Measurements from ENCODE around the gene CFAP251. TPM values are rescaled to one million over a fixed set of nuclear protein-coding genes. Genes with fewer than 3 reads are reported as not detected.
"Not testable (repeated sequence)": the region's sequence is repeated elsewhere in the genome, so short reads cannot be mapped to it uniquely, and the experiment has no call there.

Gene CFAP251
- total RNA-seq: 0.21 TPM

- Histone ChIP-seq H3K9me3 (ENCODE audit: low read depth, low read length) (no peaks in the 10 kb centered on the region), H3K4me1 (ENCODE audit: insufficient read depth, low read length) (peaks cover 13% of the 10 kb centered on the region), H3K4me3 (ENCODE audit: low read length) (peak within 1 kb of the TSS; percentile 14), H3K27me3 (ENCODE audit: insufficient read depth, low read length) (no peaks in the 10 kb centered on the region)
These were observed at the start of gene CFAP251 for GRCh38 chr12:121917950-121918678. TSS of gene CFAP251 (plus strand) at chr12:121918592. CDS start at chr12:121921306, 2,714 bp downstream.

GRCh38 chr12:121869229-121869628, 49.2 kb upstream of the CFAP251 start:
- not testable (repeated sequence) for H3K4me3 ChIP-seq (ENCODE audit: low read length); H3K9me3 ChIP-seq (ENCODE audit: low read depth, low read length); H3K4me1 ChIP-seq (ENCODE audit: insufficient read depth, low read length); H3K27me3 ChIP-seq (ENCODE audit: insufficient read depth, low read length)

- Histone ChIP-seq H3K4me1 (ENCODE audit: insufficient read depth, low read length) (peaks cover 21% of the 10 kb centered on the region), H3K27me3 (ENCODE audit: insufficient read depth, low read length) (no peaks in the 10 kb centered on the region), H3K9me3 (ENCODE audit: low read depth, low read length) (no peaks in the 10 kb centered on the region), H3K4me3 (ENCODE audit: low read length) (no peak overlapping the region)
These were observed 46.9 kb upstream of the CFAP251 start for GRCh38 chr12:121871467-121871866.

GRCh38 chr12:121872546-121873215, 45.7 kb upstream of the CFAP251 start:
- no peaks in the 10 kb centered on the region for H3K9me3 ChIP-seq (ENCODE audit: low read depth, low read length)

GRCh38 chr12:121873216-121873569, 45.2 kb upstream of the CFAP251 start:
- H3K4me1 ChIP-seq (ENCODE audit: insufficient read depth, low read length): peaks cover 34% of the 10 kb centered on the region
- no peaks in the 10 kb centered on the region for H3K27me3 ChIP-seq (ENCODE audit: insufficient read depth, low read length)
- H3K9me3 ChIP-seq (ENCODE audit: low read depth, low read length): no peaks in the 10 kb centered on the region
- no peak overlapping the region for H3K4me3 ChIP-seq (ENCODE audit: low read length)

More at GRCh38 chr12:121872546-121873215, 45.7 kb upstream of the CFAP251 start:
- H3K4me3 ChIP-seq (ENCODE audit: low read length): no peak overlapping the region
- H3K4me1 ChIP-seq (ENCODE audit: insufficient read depth, low read length): peaks cover 31% of the 10 kb centered on the region
- no peaks in the 10 kb centered on the region for H3K27me3 ChIP-seq (ENCODE audit: insufficient read depth, low read length)

- Histone ChIP-seq H3K9me3 (ENCODE audit: low read depth, low read length) (no peaks in the 10 kb centered on the region), H3K4me1 (ENCODE audit: insufficient read depth, low read length) (peaks cover 34% of the 10 kb centered on the region), H3K27me3 (ENCODE audit: insufficient read depth, low read length) (no peaks in the 10 kb centered on the region)
These were observed 44.3 kb upstream of the CFAP251 start for GRCh38 chr12:121874071-121874470.

GRCh38 chr12:121875582-121875981, 42.8 kb upstream of the CFAP251 start:
- no peaks in the 10 kb centered on the region for H3K9me3 ChIP-seq (ENCODE audit: low read depth, low read length)
- H3K4me1 ChIP-seq (ENCODE audit: insufficient read depth, low read length): peaks cover 34% of the 10 kb centered on the region
- H3K4me3 ChIP-seq (ENCODE audit: low read length): no peak overlapping the region
- no peaks in the 10 kb centered on the region for H3K27me3 ChIP-seq (ENCODE audit: insufficient read depth, low read length)

More at GRCh38 chr12:121874071-121874470, 44.3 kb upstream of the CFAP251 start:
- no peak overlapping the region for H3K4me3 ChIP-seq (ENCODE audit: low read length)

GRCh38 chr12:121876080-121876447, 42.3 kb upstream of the CFAP251 start:
- not testable (repeated sequence) for H3K9me3 ChIP-seq (ENCODE audit: low read depth, low read length); H3K4me3 ChIP-seq (ENCODE audit: low read length); H3K27me3 ChIP-seq (ENCODE audit: insufficient read depth, low read length)
- H3K4me1 ChIP-seq (ENCODE audit: insufficient read depth, low read length): peaks cover 34% of the 10 kb centered on the region

- Histone ChIP-seq H3K4me1 (ENCODE audit: insufficient read depth, low read length) (peaks cover 3% of the 10 kb centered on the region), H3K9me3 (ENCODE audit: low read depth, low read length) (no peaks in the 10 kb centered on the region), H3K27me3 (ENCODE audit: insufficient read depth, low read length) (no peaks in the 10 kb centered on the region), H3K4me3 (ENCODE audit: low read length) (no peak overlapping the region)
These were observed 35.1 kb upstream of the CFAP251 start for GRCh38 chr12:121883315-121883660.

GRCh38 chr12:121885129-121885528, 33.3 kb upstream of the CFAP251 start:
- H3K9me3 ChIP-seq (ENCODE audit: low read depth, low read length); H3K4me3 ChIP-seq (ENCODE audit: low read length); H3K27me3 ChIP-seq (ENCODE audit: insufficient read depth, low read length): not testable (repeated sequence)
- H3K4me1 ChIP-seq (ENCODE audit: insufficient read depth, low read length): peaks cover 15% of the 10 kb centered on the region

GRCh38 chr12:121888083-121888477, 30.3 kb upstream of the CFAP251 start:
- no peaks in the 10 kb centered on the region for H3K27me3 ChIP-seq (ENCODE audit: insufficient read depth, low read length)
- peaks cover 20% of the 10 kb centered on the region for H3K4me1 ChIP-seq (ENCODE audit: insufficient read depth, low read length)
- no peaks in the 10 kb centered on the region for H3K9me3 ChIP-seq (ENCODE audit: low read depth, low read length)
- H3K4me3 ChIP-seq (ENCODE audit: low read length): peak overlapping the region; percentile 87

- peak within 1 kb of the TSS; percentile 87 for H3K4me3 ChIP-seq (ENCODE audit: low read length)
- peaks cover 25% of the 10 kb centered on the region for H3K4me1 ChIP-seq (ENCODE audit: insufficient read depth, low read length)
- H3K9me3 ChIP-seq (ENCODE audit: low read depth, low read length): no peaks in the 10 kb centered on the region
- no peaks in the 10 kb centered on the region for H3K27me3 ChIP-seq (ENCODE audit: insufficient read depth, low read length)
These were observed 29.7 kb upstream of the CFAP251 start, which contains the start of gene PSMD9 for GRCh38 chr12:121888478-121889273. TSS of gene PSMD9 (plus strand) at chr12:121888790. CDS start at chr12:121888857, 67 bp downstream.

- Histone ChIP-seq H3K27me3 (ENCODE audit: insufficient read depth, low read length) (no peaks in the 10 kb centered on the region), H3K4me1 (ENCODE audit: insufficient read depth, low read length) (peaks cover 26% of the 10 kb centered on the region), H3K4me3 (ENCODE audit: low read length) (peak overlapping the region; percentile 87), H3K9me3 (ENCODE audit: low read depth, low read length) (no peaks in the 10 kb centered on the region)
These were observed 29.1 kb upstream of the CFAP251 start for GRCh38 chr12:121889274-121889624.

GRCh38 chr12:121889661-121890060, 28.7 kb upstream of the CFAP251 start:
- Histone ChIP-seq H3K4me1 (ENCODE audit: insufficient read depth, low read length) (peaks cover 26% of the 10 kb centered on the region), H3K4me3 (ENCODE audit: low read length) (peak overlapping the region; percentile 87)
- not testable (repeated sequence) for H3K9me3 ChIP-seq (ENCODE audit: low read depth, low read length); H3K27me3 ChIP-seq (ENCODE audit: insufficient read depth, low read length)

Data from mononuclear cell (primary cell).